BE2C (cell line): ENCODE results near the gene XXYLT1.
A peak's percentile ranks its signal among the peaks of the same experiment; 100 is the strongest.

Experiments used
- DNase-seq: peaks from one replicate; pipeline ENCODE4 v3.0.0-alpha.2; 2020
- H3K27me3 ChIP-seq: fragments of 250-450 bp; sonication (Bioruptor Pico); 2 replicates; pipeline ENCODE4 v1.5.1; 2020; ENCODE audit warnings: mild to moderate bottlenecking
- H3K36me3 ChIP-seq: fragments of 250-450 bp; sonication (Bioruptor Pico); 2 replicates; pipeline ENCODE4 v1.5.1; 2020; ENCODE audit warnings: mild to moderate bottlenecking
- H3K4me1 ChIP-seq: fragments of 250-450 bp; sonication (Bioruptor Pico); 2 replicates; pipeline ENCODE4 v1.5.1; 2020
- H3K4me3 ChIP-seq: 2 replicates; pipeline ENCODE4 v1.5.1; 2011; ENCODE audit warnings: low read depth, low read length
- H3K9me3 ChIP-seq: fragments of 250-450 bp; sonication (Bioruptor Pico); 2 replicates; pipeline ENCODE4 v1.5.1; 2020
- TF ChIP-seq, protein P1 (sequence below): IDR thresholded peaks from 2 replicates; pipeline ENCODE4 v1.5.1; 2012; ENCODE audit warnings: mild to moderate bottlenecking, low read depth, low read length

XXYLT1 gene

DNA sequence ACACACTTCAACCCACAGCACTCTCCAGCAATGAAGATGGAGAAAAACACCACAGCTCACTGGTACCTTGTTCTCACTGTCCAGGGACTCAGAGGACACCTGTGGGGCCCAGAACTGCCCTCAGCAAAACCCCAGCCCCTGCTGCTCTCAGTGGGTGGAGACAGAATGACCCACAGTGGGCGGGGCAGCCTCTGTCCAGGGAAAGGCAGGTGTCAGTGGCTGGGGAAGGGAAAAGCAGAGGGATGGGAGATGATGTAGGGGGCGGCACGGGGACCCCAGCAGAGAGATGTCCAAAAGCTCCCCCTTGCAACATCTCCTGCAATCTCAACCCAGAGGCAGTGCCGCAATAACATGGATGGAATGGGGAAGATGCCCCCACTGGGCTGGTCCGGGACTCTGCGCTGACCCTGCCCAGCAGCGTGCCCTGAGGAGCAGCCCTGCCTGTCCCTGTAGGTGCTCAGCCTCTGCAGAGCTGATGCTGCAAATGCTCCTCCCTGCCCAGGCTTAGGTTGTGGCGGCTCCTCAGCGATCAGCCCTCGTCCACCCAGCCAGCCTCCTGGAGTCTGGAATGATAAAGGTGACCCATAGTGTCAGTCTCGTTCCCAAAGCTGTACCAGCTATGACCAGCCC lies 193.9 kb downstream of the XXYLT1 start:
- Histone ChIP-seq H3K36me3 (no peaks in the 10 kb centered on the region), H3K9me3 (no peaks in the 10 kb centered on the region), H3K27me3 (no peaks in the 10 kb centered on the region), H3K4me3 (no peak overlapping the region), H3K4me1 (peaks cover 17% of the 10 kb centered on the region)
- TF ChIP-seq, protein P1, sequence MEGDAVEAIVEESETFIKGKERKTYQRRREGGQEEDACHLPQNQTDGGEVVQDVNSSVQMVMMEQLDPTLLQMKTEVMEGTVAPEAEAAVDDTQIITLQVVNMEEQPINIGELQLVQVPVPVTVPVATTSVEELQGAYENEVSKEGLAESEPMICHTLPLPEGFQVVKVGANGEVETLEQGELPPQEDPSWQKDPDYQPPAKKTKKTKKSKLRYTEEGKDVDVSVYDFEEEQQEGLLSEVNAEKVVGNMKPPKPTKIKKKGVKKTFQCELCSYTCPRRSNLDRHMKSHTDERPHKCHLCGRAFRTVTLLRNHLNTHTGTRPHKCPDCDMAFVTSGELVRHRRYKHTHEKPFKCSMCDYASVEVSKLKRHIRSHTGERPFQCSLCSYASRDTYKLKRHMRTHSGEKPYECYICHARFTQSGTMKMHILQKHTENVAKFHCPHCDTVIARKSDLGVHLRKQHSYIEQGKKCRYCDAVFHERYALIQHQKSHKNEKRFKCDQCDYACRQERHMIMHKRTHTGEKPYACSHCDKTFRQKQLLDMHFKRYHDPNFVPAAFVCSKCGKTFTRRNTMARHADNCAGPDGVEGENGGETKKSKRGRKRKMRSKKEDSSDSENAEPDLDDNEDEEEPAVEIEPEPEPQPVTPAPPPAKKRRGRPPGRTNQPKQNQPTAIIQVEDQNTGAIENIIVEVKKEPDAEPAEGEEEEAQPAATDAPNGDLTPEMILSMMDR, result no peak
- DNase-seq, result peak; percentile 1

DNA sequence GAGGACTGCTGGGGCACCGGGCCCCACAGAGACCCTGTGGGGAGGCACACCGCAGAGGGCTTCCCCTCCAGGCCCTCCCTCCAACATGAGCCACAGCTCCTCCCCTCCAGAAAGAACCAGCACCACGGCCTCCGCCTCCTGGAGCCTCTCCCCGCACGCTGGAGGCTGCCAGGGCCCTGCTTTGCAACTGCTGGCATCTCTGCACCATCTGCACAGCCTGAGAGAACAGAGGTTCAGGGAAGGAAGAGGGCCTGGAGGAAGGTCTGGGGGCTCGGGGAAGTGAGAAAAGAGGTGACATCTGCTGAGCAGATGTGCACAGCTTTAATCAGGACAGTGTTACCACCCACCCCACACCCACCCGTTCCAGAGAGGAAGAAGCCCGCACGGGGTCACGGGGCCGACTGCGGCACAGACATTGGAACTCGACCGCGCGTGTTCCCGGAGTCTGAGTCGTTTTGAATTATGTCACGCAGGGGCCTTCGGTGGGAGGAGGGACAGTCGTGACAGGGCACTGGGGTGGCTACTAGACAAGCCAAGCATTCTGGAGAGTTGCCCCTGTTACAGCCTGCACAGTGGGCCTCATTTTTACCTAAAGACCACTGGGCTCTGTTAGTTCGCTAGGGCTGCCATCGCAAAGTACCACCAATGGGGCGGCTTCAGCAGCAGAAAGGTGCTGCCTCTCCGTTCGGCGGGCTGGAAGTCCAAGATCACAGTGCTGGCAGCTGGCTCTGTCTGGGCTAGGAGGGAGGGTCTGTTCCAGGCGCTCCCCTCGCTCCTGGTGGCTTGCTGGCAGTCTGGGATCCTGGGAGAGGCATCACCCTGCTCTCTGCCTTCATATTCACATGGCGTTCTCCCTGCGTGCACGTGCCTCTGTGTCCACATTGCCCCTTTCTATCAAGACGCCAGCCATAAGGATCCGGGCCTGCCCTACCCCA lies 194.8 kb downstream of the XXYLT1 start:
- DNase-seq, result peak; percentile 11
- H3K9me3 ChIP-seq, result no peaks in the 10 kb centered on the region
- H3K36me3 ChIP-seq, result no peaks in the 10 kb centered on the region
- no peaks in the 10 kb centered on the region for H3K27me3 ChIP-seq
- H3K4me3 ChIP-seq, result no peak overlapping the region
- TF ChIP-seq, protein P1, result no peak
- peaks cover 12% of the 10 kb centered on the region for H3K4me1 ChIP-seq

DNA sequence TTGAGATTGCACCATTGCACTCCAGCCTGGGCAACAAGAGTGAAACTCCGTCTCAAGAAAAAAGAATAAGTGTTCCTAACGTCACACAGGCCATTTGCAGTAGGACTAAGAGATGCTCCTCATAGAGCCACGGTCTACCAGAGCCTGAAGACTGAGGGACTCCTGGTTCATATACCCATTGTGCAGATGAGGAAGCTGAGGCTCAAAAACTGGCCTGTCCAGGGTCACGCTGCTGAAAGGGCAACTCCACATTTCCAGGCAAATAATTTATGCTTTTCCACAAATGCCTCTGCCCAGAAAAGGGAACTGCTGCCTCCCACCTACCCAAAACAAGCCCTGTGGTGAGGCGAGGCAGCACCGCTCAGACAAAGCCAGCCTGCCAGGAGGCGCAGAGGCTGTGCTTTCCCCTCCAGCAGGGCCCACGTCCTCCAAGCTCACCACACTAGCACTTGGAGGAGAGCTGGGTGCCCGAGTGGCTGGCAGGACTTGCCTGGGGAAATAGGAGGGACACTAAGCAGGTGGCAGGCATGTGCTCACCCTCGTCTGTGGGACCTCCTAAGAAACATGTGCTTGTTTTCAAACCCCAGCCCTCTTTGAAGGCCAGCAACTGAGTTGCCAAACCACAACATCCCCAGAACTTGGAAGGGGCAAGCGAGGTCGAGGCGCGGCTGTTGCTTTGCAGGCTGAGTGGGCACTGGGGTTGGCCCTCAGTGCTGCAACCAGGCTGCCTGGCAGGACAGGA lies 195.6 kb downstream of the XXYLT1 start:
- peak; percentile 0 for DNase-seq
- peaks cover 12% of the 10 kb centered on the region for H3K4me1 ChIP-seq

DNA sequence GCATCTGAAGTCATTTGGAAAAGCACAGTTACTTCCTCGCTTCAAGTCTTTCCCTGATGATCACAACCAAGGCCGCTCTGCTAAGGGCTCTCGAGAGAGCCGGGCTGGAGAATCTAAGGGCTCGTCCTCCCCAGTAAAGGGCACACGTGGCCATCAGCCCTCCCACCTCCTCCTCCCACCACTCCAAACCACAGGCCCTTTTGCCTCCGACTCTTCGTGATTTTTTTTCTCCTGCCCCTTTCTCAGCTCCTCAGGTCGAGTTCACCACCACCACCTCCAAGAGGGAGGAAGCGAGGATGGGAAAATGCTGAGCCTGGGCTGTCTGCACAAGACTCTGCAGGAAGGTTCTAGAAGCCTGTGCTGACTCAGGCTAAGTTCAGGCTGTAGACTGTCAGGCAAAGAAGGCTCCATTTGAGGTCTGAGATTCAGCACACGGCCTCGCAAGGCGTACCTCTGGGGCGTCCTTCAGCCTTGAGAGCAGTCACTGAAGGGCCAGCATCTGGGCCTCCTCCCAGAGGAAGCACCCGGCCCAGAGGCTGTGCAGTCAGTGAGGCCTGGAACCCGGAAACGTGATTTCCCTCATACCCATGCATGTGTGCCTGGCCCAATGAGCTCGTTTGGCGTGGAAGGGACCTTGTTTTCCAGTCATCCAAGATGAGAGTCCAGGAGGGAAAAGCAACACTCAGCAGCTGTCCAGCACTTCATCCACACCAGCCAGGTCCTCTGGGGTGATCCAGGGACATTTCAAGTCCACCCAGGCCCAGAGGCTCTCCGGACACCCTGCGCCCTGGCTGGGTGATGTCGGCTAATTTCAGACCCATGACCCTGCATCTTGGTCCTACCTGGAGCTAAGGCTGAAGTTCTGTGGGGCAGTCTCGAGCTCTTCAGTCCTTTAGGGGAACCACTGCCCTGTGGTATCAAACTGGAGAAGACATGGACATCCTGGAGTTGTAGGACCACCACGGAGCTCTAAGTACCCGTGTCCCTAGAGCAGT lies 196.8 kb downstream of the XXYLT1 start:
- DNase-seq, result peak; percentile 2
- TF ChIP-seq, protein P1, result no peak
- H3K27me3 ChIP-seq, result no peaks in the 10 kb centered on the region
- H3K9me3 ChIP-seq, result no peaks in the 10 kb centered on the region
- H3K4me3 ChIP-seq, result no peak overlapping the region
- peaks cover 3% of the 10 kb centered on the region for H3K4me1 ChIP-seq
- no peaks in the 10 kb centered on the region for H3K36me3 ChIP-seq

More for the DNA sequence above, 195.6 kb downstream of the XXYLT1 start:
- no peaks in the 10 kb centered on the region for H3K36me3 ChIP-seq
- no peaks in the 10 kb centered on the region for H3K27me3 ChIP-seq
- H3K4me3 ChIP-seq, result no peak overlapping the region
- TF ChIP-seq, protein P1, result no peak
- H3K9me3 ChIP-seq, result no peaks in the 10 kb centered on the region

DNA sequence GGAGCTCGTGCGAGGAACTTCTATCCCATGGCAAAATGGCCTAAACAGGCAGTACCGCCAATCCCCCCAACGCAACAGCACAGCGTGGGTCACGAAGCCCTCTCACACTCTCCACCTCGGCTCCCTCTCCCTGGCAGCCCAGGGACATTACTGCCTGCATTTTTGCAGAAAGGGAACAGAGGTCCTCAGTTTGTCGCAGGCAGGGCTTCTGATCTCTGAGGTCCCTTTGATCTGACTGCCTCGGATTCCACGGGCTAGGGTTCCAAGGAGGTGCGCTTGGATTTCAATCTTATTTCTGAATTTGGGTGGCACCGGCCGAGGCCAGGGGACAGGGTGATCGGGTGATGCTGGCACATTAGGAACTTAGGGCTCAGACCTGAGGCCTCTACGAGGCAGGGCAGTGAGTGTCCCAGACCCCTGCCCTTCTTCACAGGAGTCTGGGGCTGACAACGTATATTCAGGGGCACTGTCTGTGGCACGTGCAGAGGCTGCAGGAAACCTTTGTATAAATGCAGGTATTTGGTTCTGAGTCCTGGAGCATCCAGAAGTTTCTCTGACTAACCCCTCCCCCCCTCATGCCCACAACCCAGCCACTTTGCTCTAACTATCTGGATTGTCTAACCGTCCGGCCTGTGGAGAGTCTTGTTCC lies 197.9 kb downstream of the XXYLT1 start:
- peak; percentile 1 for DNase-seq
- Histone ChIP-seq H3K27me3 (no peaks in the 10 kb centered on the region), H3K4me3 (no peak overlapping the region), H3K9me3 (no peaks in the 10 kb centered on the region), H3K4me1 (no peaks in the 10 kb centered on the region), H3K36me3 (peaks cover 5% of the 10 kb centered on the region; the same call in 1 of the 2 replicates)
- TF ChIP-seq, protein P1, result no peak
